Measurements from ENCODE around the gene LNX1.

LNX1 gene

DNA sequence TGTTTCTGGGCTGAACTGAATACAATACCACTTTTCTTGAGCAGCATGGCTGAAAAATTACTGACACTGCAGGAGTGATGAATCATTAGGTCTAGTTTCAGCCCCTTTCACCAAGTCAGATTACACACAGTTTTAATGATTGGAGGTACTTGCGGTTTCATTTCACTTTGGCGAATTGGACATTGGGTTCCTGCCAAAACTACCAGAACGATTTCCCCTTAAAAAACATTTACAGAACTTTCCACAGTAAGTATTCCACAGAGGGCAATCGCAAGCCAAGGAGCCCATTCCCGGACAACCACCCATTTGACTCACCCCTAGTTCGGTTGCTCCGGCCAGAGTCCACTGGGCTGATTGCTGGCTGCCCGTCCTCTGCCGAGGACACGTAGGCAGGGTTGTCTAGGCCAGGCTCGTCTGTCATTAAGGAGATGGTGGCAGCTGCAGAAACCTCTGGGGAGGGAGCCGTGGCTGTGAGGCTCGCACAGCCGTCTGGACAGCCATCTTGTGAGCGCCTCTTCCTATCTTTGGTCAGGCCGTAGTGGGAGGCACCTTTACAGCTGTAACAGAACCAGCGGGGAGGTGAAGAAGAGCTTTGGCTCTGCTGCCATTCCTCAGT, 83.5 kb downstream of the LNX1 start:
- TF ChIP-seq, protein P1, sequence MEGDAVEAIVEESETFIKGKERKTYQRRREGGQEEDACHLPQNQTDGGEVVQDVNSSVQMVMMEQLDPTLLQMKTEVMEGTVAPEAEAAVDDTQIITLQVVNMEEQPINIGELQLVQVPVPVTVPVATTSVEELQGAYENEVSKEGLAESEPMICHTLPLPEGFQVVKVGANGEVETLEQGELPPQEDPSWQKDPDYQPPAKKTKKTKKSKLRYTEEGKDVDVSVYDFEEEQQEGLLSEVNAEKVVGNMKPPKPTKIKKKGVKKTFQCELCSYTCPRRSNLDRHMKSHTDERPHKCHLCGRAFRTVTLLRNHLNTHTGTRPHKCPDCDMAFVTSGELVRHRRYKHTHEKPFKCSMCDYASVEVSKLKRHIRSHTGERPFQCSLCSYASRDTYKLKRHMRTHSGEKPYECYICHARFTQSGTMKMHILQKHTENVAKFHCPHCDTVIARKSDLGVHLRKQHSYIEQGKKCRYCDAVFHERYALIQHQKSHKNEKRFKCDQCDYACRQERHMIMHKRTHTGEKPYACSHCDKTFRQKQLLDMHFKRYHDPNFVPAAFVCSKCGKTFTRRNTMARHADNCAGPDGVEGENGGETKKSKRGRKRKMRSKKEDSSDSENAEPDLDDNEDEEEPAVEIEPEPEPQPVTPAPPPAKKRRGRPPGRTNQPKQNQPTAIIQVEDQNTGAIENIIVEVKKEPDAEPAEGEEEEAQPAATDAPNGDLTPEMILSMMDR (IDR thresholded peaks at IDR 0.05; ENCODE audit: low read depth, low read length): no peak
- in situ Hi-C loops (cut with HindIII; ENCODE audit: low sequenced_read_pairs): no loop called here
- H3K4me3 ChIP-seq (ENCODE audit: low read depth, low read length): no peak overlapping the region
- peak; percentile 95 for DNase-seq (ENCODE audit: low read depth, low spot score)

GRCh38 chr4:53507058-53507457, 84.2 kb downstream of the LNX1 start:
- no peak overlapping the region for H3K4me3 ChIP-seq (ENCODE audit: low read depth, low read length)
- no peak for DNase-seq (ENCODE audit: low read depth, low spot score)
- TF ChIP-seq, protein P1 (IDR thresholded peaks at IDR 0.05; ENCODE audit: low read depth, low read length): no peak
- in situ Hi-C loops (cut with HindIII; ENCODE audit: low sequenced_read_pairs): no loop called here

DNA sequence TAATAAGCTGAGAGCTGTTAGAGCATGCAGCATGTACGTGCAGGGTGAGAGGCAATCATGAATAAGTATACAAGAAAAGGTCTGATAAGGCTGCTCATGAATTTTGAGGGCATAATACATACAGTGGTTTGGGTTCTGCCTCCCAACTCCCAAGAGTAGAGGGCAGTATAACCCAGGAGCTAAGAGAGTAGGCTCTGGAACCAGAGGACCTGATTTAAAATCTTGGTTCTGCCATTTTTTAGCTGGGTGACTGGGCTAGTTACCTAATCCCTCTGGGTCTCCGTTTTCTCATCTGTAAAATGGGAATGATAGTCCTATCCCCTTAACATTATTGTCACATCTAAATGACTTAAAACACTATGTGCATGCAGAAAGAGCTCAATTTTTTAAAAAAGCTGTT, 85.3 kb downstream of the LNX1 start:
- in situ Hi-C loops (cut with HindIII; ENCODE audit: low sequenced_read_pairs): no loop called here
- DNase-seq (ENCODE audit: low read depth, low spot score): no peak
- TF ChIP-seq, protein P1 (IDR thresholded peaks at IDR 0.05; ENCODE audit: low read depth, low read length): peak; percentile 43
- H3K4me3 ChIP-seq (ENCODE audit: low read depth, low read length): no peak overlapping the region

DNA sequence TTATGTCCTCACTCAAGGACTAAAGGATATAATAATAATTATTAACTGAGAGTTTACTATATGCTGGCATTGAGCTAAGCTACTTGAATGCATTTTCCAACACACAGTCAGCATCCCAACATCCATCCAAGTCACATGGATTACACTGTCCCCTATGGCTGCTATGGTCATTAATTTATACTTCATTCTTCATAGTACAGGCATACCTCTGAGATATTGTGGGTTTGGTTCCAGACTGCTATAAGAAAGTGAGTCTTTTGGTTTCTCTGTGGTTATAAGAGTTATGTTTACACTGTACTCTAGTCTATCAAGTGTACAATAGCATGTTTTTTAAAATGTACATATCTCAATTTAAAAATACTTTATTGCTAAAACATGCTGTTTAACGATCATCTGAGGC, 89.2 kb downstream of the LNX1 start:
- in situ Hi-C loops (cut with HindIII; ENCODE audit: low sequenced_read_pairs): no loop called here
- H3K4me3 ChIP-seq (ENCODE audit: low read depth, low read length): no peak overlapping the region
- no peak for DNase-seq (ENCODE audit: low read depth, low spot score)
- TF ChIP-seq, protein P1 (IDR thresholded peaks at IDR 0.05; ENCODE audit: low read depth, low read length): no peak

DNA sequence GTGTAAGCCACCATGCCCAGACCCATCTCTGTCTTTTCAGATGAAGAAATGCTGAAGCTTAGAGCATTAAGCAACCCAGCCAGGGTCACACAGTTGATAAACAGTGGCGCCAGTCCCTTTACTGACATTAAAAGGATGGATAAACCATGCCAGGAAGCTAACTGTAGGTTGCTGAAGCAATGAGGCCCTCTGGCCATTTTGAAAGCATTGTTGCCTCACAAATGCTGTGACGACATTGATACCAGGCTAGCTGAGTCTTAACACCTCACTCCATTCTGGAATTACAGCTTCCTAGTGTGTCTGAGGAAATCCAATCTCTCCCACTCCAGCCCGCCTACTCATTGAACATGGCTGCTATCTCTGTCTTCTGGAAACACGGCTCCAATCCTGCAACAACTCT, 89.7 kb downstream of the LNX1 start:
- TF ChIP-seq, protein P1 (IDR thresholded peaks at IDR 0.05; ENCODE audit: low read depth, low read length): no peak
- in situ Hi-C loops (cut with HindIII; ENCODE audit: low sequenced_read_pairs): no loop called here
- no peak overlapping the region for H3K4me3 ChIP-seq (ENCODE audit: low read depth, low read length)
- no peak for DNase-seq (ENCODE audit: low read depth, low spot score)

- no peak overlapping the region for H3K4me3 ChIP-seq (ENCODE audit: low read depth, low read length)
- TF ChIP-seq, protein P1 (IDR thresholded peaks at IDR 0.05; ENCODE audit: low read depth, low read length): no peak
- DNase-seq (ENCODE audit: low read depth, low spot score): no peak
- in situ Hi-C loops (cut with HindIII; ENCODE audit: low sequenced_read_pairs): no loop called here
Observed at GRCh38 chr4:53500546-53500945, 90.7 kb downstream of the LNX1 start.
